HL-60 (cell line): ENCODE measurements around the gene CCL17.

Experiments used
- DNase-seq, 2 experiments: peaks; one replicate each; pipeline ENCODE4 v3.0.0-alpha.2; 2010 to 2020; ENCODE audit warnings: low read depth in 1 of 2, low spot score in 1 of 2
- H3K27ac ChIP-seq: fragments of 250-450 bp; sonication (Bioruptor Pico); replicated peaks from 2 replicates; pipeline ENCODE4 v1.5.1; 2020; ENCODE audit warnings: mild to moderate bottlenecking, moderate library complexity
- H3K27me3 ChIP-seq: fragments of 250-450 bp; sonication (Bioruptor Pico); 2 replicates; pipeline ENCODE4 v1.5.1; 2021; ENCODE audit warnings: mild to moderate bottlenecking, moderate library complexity; ENCODE audit not compliant: insufficient read depth, poor library complexity, severe bottlenecking
- H3K4me3 ChIP-seq: replicated peaks from 2 replicates; pipeline ENCODE4 v1.5.1; 2011; ENCODE audit warnings: mild to moderate bottlenecking, control low read depth, low read length; ENCODE audit not compliant: insufficient read depth
- CTCF ChIP-seq: IDR thresholded peaks from one replicate; pipeline ENCODE4 v1.5.1; 2011; ENCODE audit warnings: low read length, control low read depth, inconsistent platforms; ENCODE audit not compliant: insufficient read depth
- GABPA ChIP-seq: IDR thresholded peaks from 2 replicates; pipeline ENCODE4 v1.6.1; 2012; ENCODE audit warnings: low read depth
- POLR2AphosphoS5 ChIP-seq: IDR thresholded peaks from 2 replicates; pipeline ENCODE4 v1.6.1; 2012; ENCODE audit warnings: low read depth
- REST ChIP-seq: IDR thresholded peaks from 2 replicates; pipeline ENCODE4 v1.6.1; 2012; ENCODE audit warnings: low read depth; ENCODE audit not compliant: insufficient replicate concordance
- SPI1 ChIP-seq: IDR thresholded peaks from 2 replicates; pipeline ENCODE4 v1.6.1; 2012; ENCODE audit warnings: low read depth, mild to moderate bottlenecking, borderline replicate concordance

CCL17 gene

GRCh38 chr16:57384248-57385070 lies 20.1 kb upstream of the CCL17 start:
- Histone ChIP-seq H3K27me3 (no peaks in the 10 kb centered on the region), H3K4me3 (no peak overlapping the region), H3K27ac (no peak overlapping the region)
- peak; percentile 94 for TF ChIP-seq SPI1
- TF ChIP-seq POLR2AphosphoS5 = no peak
- DNase-seq = peak in 1 of 2 experiments; percentile 54

DNA sequence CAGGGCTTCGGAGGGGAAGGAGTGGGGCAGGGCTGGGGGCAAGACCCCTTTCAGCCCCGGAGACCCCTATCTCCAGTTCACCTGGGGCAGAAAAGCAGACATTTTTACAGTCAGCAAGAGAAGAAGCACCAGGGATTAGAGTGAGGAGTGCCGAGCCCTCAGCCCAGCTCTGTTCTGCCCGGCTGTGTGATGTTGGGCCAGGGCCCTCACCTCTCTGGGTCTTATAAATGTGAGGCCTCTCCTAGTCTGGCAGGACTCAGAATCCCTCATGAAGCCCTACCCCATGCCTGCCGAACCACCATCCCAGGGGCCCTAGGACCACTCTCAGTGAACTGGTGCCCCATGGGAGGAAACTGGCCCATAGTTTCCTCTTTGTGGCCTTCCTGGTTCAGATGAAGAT lies 19.5 kb upstream of the CCL17 start:
- H3K4me3 ChIP-seq = no peak overlapping the region
- H3K27me3 ChIP-seq = no peaks in the 10 kb centered on the region
- DNase-seq = no peak
- TF ChIP-seq GABPA (no peak), POLR2AphosphoS5 (no peak), REST (no peak), SPI1 (no peak), CTCF (no peak)
- H3K27ac ChIP-seq = no peak overlapping the region

- Histone ChIP-seq H3K27ac (no peak overlapping the region), H3K4me3 (no peak overlapping the region), H3K27me3 (no peaks in the 10 kb centered on the region)
- TF ChIP-seq REST (no peak), GABPA (no peak), POLR2AphosphoS5 (no peak), CTCF (no peak), SPI1 (no peak)
- DNase-seq = no peak
These were observed 18.1 kb upstream of the CCL17 start for GRCh38 chr16:57386381-57386951.

DNA sequence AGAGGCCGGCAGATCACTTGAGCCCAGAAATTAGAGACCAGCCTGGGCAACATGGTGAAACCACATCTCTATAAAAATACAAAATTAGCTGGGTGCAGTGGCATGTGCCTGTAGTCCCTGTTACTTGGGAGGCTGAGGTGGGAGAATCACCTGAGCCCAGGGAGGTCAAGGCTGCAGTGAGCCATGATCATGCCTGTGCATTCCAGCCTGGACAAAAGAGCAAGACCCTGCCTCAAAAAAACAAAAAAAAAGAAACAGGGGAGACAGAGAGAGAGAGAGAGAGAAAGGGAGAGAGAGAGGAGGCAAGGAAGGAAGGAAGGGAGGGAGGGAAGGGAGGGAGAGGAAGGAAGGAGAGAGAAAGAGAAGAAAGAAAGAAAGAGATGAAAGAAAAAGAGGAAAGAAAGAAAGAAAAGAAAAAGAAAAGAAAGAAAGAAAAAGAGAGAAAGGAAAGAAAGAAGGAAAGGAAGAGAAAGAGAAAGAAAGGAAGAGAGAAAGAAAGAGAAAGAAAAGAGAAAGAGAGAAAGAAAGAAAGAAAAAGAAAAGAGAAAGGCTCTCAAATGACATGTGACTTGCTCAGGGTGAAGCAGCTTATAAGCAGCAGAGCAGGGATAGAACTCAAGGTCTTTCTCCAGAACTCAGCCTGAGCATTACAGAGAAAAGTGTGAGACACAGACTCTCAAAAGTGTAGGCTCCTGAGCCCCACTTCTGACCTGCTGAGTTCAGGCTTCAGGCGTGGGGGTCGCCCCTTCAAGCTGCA lies 16.8 kb upstream of the CCL17 start:
- no peak for DNase-seq
- no peaks in the 10 kb centered on the region for H3K27me3 ChIP-seq
- H3K27ac ChIP-seq = no peak overlapping the region
- no peak overlapping the region for H3K4me3 ChIP-seq
- TF ChIP-seq GABPA = no peak
- TF ChIP-seq SPI1 = no peak
- no peak for TF ChIP-seq REST
- TF ChIP-seq POLR2AphosphoS5 = no peak
- no peak for TF ChIP-seq CTCF
